KMS-11 (cell line): ENCODE results near the gene GLCE.

ENCODE experiments used
- H2AFZ ChIP-seq: fragments of 200-600 bp; sonication (generic); 2 replicates; pipeline ENCODE4 v1.6.1; 2016; ENCODE audit warnings: antibody characterized with exemption, mixed run types, low read depth
- H3K27ac ChIP-seq: fragments of 200-600 bp; sonication (generic); 2 replicates; pipeline ENCODE4 v1.6.1; 2016; ENCODE audit warnings: mild to moderate bottlenecking, mixed run types
- H3K27me3 ChIP-seq: fragments of 200-600 bp; sonication (generic); 2 replicates; pipeline ENCODE4 v1.6.1; 2017; ENCODE audit warnings: mild to moderate bottlenecking, low read depth, mixed run types, moderate library complexity; ENCODE audit not compliant: insufficient read depth
- H3K36me3 ChIP-seq: fragments of 200-600 bp; sonication (generic); 2 replicates; pipeline ENCODE4 v1.6.1; 2017; ENCODE audit warnings: mild to moderate bottlenecking, mixed run types; ENCODE audit not compliant: insufficient read depth
- H3K4me1 ChIP-seq: fragments of 200-600 bp; sonication (generic); 2 replicates; pipeline ENCODE4 v1.6.1; 2016; ENCODE audit warnings: mild to moderate bottlenecking, low read depth, mixed run types; ENCODE audit not compliant: poor library complexity, severe bottlenecking
- H3K4me2 ChIP-seq: fragments of 200-600 bp; sonication (generic); 2 replicates; pipeline ENCODE4 v1.7.0; 2016; ENCODE audit warnings: mild to moderate bottlenecking, mixed run types
- H3K4me3 ChIP-seq: fragments of 200-600 bp; sonication (generic); IDR thresholded peaks from 2 replicates; pipeline ENCODE4 v1.6.1; 2017; ENCODE audit warnings: low read depth, low read length, mixed read lengths; ENCODE audit not compliant: insufficient read depth
- H3K79me2 ChIP-seq: fragments of 200-600 bp; sonication (generic); 2 replicates; pipeline ENCODE4 v1.6.1; 2016; ENCODE audit warnings: low read depth, mixed run types; ENCODE audit not compliant: insufficient read depth
- H3K9ac ChIP-seq: fragments of 200-600 bp; sonication (generic); 2 replicates; pipeline ENCODE4 v1.6.1; 2016; ENCODE audit warnings: mild to moderate bottlenecking, mixed run types
- H4K20me1 ChIP-seq: fragments of 200-600 bp; sonication (generic); 2 replicates; pipeline ENCODE4 v1.6.1; 2016; ENCODE audit warnings: mild to moderate bottlenecking, mixed run types; ENCODE audit not compliant: insufficient read depth
- TF ChIP-seq, protein P1 (sequence below): fragments of 200-600 bp; sonication (generic); conservative IDR thresholded peaks from 2 replicates; pipeline ENCODE4 v1.6.1; 2017; ENCODE audit warnings: low read depth, mild to moderate bottlenecking, antibody characterized with exemption, low read length, moderate library complexity, mixed read lengths

GLCE gene

DNA sequence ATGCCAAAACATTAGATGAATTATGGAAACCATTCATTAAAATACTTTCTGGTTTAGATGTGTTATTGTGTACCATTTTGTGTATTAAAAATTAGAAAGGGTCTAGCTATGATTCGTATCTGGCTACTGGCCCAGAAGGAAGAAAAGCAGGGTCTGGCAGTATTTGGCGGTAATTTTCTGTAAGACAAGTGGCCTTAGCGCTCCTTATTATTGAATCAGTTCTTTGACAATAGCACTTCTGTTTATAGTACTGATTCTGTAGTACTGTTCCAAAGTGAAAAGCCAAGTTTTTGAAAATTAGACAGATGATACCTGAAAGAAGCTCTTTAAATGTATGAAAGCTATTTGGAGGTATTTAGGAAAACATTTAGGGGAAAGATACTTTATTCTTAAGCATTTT, 10.2 kb downstream of the GLCE start:
- TF ChIP-seq, protein P1, sequence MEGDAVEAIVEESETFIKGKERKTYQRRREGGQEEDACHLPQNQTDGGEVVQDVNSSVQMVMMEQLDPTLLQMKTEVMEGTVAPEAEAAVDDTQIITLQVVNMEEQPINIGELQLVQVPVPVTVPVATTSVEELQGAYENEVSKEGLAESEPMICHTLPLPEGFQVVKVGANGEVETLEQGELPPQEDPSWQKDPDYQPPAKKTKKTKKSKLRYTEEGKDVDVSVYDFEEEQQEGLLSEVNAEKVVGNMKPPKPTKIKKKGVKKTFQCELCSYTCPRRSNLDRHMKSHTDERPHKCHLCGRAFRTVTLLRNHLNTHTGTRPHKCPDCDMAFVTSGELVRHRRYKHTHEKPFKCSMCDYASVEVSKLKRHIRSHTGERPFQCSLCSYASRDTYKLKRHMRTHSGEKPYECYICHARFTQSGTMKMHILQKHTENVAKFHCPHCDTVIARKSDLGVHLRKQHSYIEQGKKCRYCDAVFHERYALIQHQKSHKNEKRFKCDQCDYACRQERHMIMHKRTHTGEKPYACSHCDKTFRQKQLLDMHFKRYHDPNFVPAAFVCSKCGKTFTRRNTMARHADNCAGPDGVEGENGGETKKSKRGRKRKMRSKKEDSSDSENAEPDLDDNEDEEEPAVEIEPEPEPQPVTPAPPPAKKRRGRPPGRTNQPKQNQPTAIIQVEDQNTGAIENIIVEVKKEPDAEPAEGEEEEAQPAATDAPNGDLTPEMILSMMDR, result no peak
- H3K27ac ChIP-seq, result no peak overlapping the region
- no peak overlapping the region for H3K4me3 ChIP-seq
- no peaks in the 10 kb centered on the region for H3K27me3 ChIP-seq
- no peak overlapping the region for H3K9ac ChIP-seq
- H3K36me3 ChIP-seq, result no peaks in the 10 kb centered on the region
- H3K79me2 ChIP-seq, result peaks cover 4% of the 10 kb centered on the region; the same call in 1 of the 2 replicates
- no peaks in the 10 kb centered on the region for H3K4me1 ChIP-seq
- H3K4me2 ChIP-seq, result no peak overlapping the region
- no peaks in the 10 kb centered on the region for H4K20me1 ChIP-seq
- H2AFZ ChIP-seq, result no peak overlapping the region

DNA sequence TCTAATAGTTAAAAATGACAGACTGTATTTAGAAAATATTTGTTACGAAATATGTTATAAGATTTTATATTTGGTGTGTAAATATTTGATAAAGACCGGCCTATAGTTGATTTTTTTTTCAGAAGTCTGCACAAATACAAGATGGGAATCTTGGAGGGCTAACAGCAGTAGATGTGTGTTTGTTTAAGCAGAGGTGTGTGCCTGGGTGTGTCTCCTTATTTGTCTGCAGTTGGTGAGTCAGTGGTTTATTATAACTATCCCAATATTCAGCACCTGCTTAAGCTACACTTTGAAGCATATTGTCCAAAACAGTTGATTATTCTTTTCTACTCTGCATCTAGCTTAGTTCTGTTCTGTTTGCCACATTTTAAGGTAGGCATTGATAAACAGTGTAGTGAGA, 12.4 kb downstream of the GLCE start:
- Histone ChIP-seq H3K27me3 (no peaks in the 10 kb centered on the region), H3K4me2 (no peak overlapping the region), H3K27ac (no peak overlapping the region), H2AFZ (no peak overlapping the region), H3K9ac (no peak overlapping the region), H3K36me3 (no peaks in the 10 kb centered on the region), H3K4me1 (no peaks in the 10 kb centered on the region), H3K79me2 (no peaks in the 10 kb centered on the region), H3K4me3 (no peak overlapping the region), H4K20me1 (no peaks in the 10 kb centered on the region)
- TF ChIP-seq, protein P1, result no peak

GRCh38 chr15:69175536-69175935, 15.1 kb downstream of the GLCE start:
- no peaks in the 10 kb centered on the region for H4K20me1 ChIP-seq
- H3K4me2 ChIP-seq, result no peak overlapping the region
- H3K9ac ChIP-seq, result no peak overlapping the region
- H3K36me3 ChIP-seq, result no peaks in the 10 kb centered on the region
- H3K79me2 ChIP-seq, result no peaks in the 10 kb centered on the region
- H3K4me1 ChIP-seq, result no peaks in the 10 kb centered on the region
- no peak overlapping the region for H3K4me3 ChIP-seq
- H3K27ac ChIP-seq, result no peak overlapping the region
- no peak overlapping the region for H2AFZ ChIP-seq
- H3K27me3 ChIP-seq, result no peaks in the 10 kb centered on the region
- TF ChIP-seq, protein P1, result no peak

DNA sequence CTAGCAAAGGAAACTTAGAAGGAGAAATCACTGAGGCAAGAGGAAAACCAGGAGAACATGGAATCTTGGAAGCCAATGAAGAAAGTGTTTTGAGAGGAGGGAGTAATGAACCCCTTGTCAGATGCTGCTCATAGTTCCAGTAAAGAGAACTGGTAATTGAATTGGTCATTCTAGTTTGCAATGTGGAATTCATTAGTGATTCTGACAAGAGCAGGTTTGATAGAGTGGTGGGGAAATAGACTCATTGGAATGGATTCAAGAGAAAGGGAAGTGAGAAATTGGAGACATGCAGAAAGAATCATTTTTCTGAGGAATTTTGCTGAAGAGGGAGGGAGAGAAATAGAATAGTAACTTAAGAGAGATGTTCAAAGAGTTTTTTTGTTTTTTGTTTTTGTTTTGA, 21.0 kb downstream of the GLCE start:
- no peak overlapping the region for H3K27ac ChIP-seq
- H4K20me1 ChIP-seq, result no peaks in the 10 kb centered on the region
- H3K4me2 ChIP-seq, result no peak overlapping the region
- no peak overlapping the region for H3K4me3 ChIP-seq
- H3K9ac ChIP-seq, result no peak overlapping the region
- no peaks in the 10 kb centered on the region for H3K79me2 ChIP-seq
- H2AFZ ChIP-seq, result no peak overlapping the region
- TF ChIP-seq, protein P1, result no peak
- H3K36me3 ChIP-seq, result no peaks in the 10 kb centered on the region
- H3K4me1 ChIP-seq, result no peaks in the 10 kb centered on the region
- no peaks in the 10 kb centered on the region for H3K27me3 ChIP-seq
